ENCODE results near the gene TLE1.

GRCh38 chr9:81682797-81683196 is 6.5 kb downstream of the TLE1 start:
- no peak for TF ChIP-seq CTCF (IDR thresholded peaks at IDR 0.05; ENCODE audit: poor library complexity)
- no peak for TF ChIP-seq EZH2phosphoT487 (IDR thresholded peaks at IDR 0.05; ENCODE audit: low read depth, severe bottlenecking, unreplicated experiment)
- TF ChIP-seq EZH2 (IDR thresholded peaks at IDR 0.05; ENCODE audit: borderline replicate concordance), result no peak

Measured in hepatocyte (in vitro differentiated cells).